Endothelial cell (in vitro differentiated cells): ENCODE measurements around the gene GALNT5. TPM values are rescaled to one million over a fixed set of nuclear protein-coding genes. Genes with fewer than 3 reads are reported as not detected.

Experiments used
- DNase-seq: peaks from one replicate; pipeline ENCODE4 v3.0.0; 2021; ENCODE audit warnings: low spot score
- H3K27ac Mint-ChIP-seq: one replicate; pipeline ENCODE4 v1.8.0; 2021; ENCODE audit warnings: mixed read lengths, inconsistent platforms; ENCODE audit not compliant: unreplicated experiment
- H3K27me3 Mint-ChIP-seq: one replicate; pipeline ENCODE4 v1.8.0; 2021; ENCODE audit warnings: mild to moderate bottlenecking, moderate library complexity, mixed read lengths, inconsistent platforms; ENCODE audit not compliant: unreplicated experiment
- H3K36me3 Mint-ChIP-seq: one replicate; pipeline ENCODE4 v1.8.0; 2021; ENCODE audit warnings: mild to moderate bottlenecking, low read depth, mixed read lengths, inconsistent platforms; ENCODE audit not compliant: unreplicated experiment
- H3K4me1 Mint-ChIP-seq: one replicate; pipeline ENCODE4 v1.8.0; 2021; ENCODE audit warnings: mild to moderate bottlenecking, mixed read lengths, inconsistent platforms; ENCODE audit not compliant: unreplicated experiment
- H3K4me3 Mint-ChIP-seq: one replicate; pipeline ENCODE4 v1.8.0; 2021; ENCODE audit warnings: mild to moderate bottlenecking, mixed read lengths, inconsistent platforms; ENCODE audit not compliant: unreplicated experiment
- H3K9me3 Mint-ChIP-seq: one replicate; pipeline ENCODE4 v1.8.0; 2021; ENCODE audit warnings: mixed read lengths, inconsistent platforms; ENCODE audit not compliant: unreplicated experiment
- CTCF ChIP-seq: fragments of 200-600 bp; sonication (generic); IDR thresholded peaks from one replicate; pipeline ENCODE4 v1.5.0; 2021; ENCODE audit warnings: antibody characterized with exemption; ENCODE audit not compliant: unreplicated experiment
- total RNA-seq: library from RNA; stranded (reverse); fragmentation: NEBNext Ultra II Directional; extraction: Animal tissue kit (Norgen Biotek cat#: 25700); gene quantifications from one replicate; pipeline ENCODE4 v1.2.1, GENCODE V29; 2021; ENCODE audit not compliant: unreplicated experiment

GALNT5 gene
- total RNA-seq, 1 donor from 2014 or later, result 0.15 TPM

DNA sequence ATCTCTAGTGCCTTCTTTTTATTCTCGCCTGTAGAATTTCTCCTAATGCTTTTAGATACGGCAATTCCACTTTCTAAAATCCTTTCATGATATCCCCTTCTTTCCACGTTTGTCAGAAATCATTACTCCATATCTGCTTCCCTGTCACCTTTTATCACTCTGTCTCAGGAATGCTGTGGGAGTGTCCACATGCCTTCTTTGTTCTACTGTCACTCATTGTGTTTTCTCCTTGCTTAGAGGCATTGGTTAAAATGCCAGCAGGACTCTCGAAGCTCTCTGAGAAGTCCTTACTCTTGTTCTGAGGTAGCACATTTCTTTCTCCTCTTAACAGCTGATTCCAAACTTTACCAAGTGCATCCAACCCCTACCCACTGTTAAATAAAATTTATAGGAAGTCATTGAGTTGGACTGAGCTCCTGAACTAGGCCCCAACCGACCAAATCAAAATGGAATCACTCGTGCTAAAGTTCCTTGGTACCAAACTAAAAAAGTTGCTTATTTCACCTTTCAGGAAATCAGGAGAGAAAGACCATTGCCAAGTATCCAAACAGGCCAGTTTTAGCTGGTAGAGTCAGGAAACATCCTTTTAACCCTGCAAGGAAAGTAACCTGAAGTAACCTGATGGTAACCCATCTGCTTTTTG is 10.6 kb upstream of the GALNT5 start:
- Mint-ChIP-seq H3K4me3 (no peak overlapping the region), H3K4me1 (no peaks in the 10 kb centered on the region), H3K36me3 (no peaks in the 10 kb centered on the region), H3K27ac (no peak overlapping the region), H3K27me3 (peaks cover 1% of the 10 kb centered on the region), H3K9me3 (no peaks in the 10 kb centered on the region)
- no peak for TF ChIP-seq CTCF
- no peak for DNase-seq

- Mint-ChIP-seq H3K27me3 (peaks cover 1% of the 10 kb centered on the region), H3K4me1 (no peaks in the 10 kb centered on the region), H3K27ac (no peak overlapping the region), H3K9me3 (no peaks in the 10 kb centered on the region), H3K4me3 (no peak overlapping the region), H3K36me3 (no peaks in the 10 kb centered on the region)
- no peak for TF ChIP-seq CTCF
- DNase-seq, result no peak
These were observed 6.7 kb upstream of the GALNT5 start for GRCh38 chr2:157250836-157251235.

GRCh38 chr2:157251932-157252331 is 5.6 kb upstream of the GALNT5 start:
- no peaks in the 10 kb centered on the region for H3K36me3 Mint-ChIP-seq
- no peak overlapping the region for H3K27ac Mint-ChIP-seq
- H3K9me3 Mint-ChIP-seq, result no peaks in the 10 kb centered on the region
- H3K4me1 Mint-ChIP-seq, result no peaks in the 10 kb centered on the region
- no peak overlapping the region for H3K4me3 Mint-ChIP-seq
- no peaks in the 10 kb centered on the region for H3K27me3 Mint-ChIP-seq
- no peak for TF ChIP-seq CTCF
- no peak for DNase-seq

DNA sequence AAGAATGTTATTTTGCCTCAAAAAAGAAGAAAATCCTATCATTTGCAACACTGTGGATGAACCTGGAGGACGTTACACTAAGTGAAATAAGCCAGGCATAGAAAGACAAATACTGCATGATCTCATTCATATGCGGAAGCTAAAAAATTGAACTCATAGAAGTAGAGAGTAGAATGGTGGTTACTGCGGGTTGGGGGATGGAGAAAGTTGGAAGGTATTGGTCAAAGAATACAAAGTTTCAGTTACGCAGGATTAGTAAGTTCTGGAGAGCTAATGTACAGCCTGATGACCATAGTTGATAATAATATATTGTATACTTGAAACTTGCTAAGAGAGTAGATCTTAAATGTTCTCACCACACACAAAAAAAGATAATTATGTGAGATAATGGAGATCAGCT is 5.0 kb upstream of the GALNT5 start:
- H3K9me3 Mint-ChIP-seq, result no peaks in the 10 kb centered on the region
- H3K27ac Mint-ChIP-seq, result no peak overlapping the region
- no peak for TF ChIP-seq CTCF
- no peak for DNase-seq
- no peaks in the 10 kb centered on the region for H3K27me3 Mint-ChIP-seq
- peaks cover 5% of the 10 kb centered on the region for H3K4me1 Mint-ChIP-seq
- H3K4me3 Mint-ChIP-seq, result no peak overlapping the region
- H3K36me3 Mint-ChIP-seq, result no peaks in the 10 kb centered on the region

DNA sequence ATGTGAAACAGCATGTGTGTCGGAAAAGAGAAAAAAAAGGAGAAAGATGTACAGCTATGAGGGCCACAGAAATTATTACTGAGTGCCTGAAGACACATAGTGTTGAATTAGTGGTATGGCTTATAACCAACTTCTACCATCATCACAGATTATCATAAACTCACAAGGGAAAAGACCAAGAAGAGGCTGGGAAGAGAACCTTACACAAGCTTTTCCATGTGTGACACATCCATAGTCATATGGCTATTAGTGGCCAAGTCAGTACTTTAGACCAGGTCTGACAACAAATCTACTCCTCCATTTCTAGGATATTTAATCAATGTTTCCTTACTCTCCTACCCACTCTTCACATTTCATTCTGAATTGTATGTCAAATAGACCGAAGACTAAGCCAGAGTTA is 3.5 kb upstream of the GALNT5 start:
- H3K27ac Mint-ChIP-seq, result no peak overlapping the region
- peaks cover 12% of the 10 kb centered on the region for H3K4me1 Mint-ChIP-seq
- H3K9me3 Mint-ChIP-seq, result no peaks in the 10 kb centered on the region
- TF ChIP-seq CTCF, result no peak
- no peaks in the 10 kb centered on the region for H3K36me3 Mint-ChIP-seq
- DNase-seq, result no peak
- H3K4me3 Mint-ChIP-seq, result no peak overlapping the region
- no peaks in the 10 kb centered on the region for H3K27me3 Mint-ChIP-seq
